GM12873 (cell line): Measurements from ENCODE around the gene SYNE2.

Experiments
- CTCF ChIP-seq: IDR thresholded peaks from 2 replicates; pipeline ENCODE4 v1.5.1; 2012; ENCODE audit warnings: low read depth, mild to moderate bottlenecking, moderate library complexity, low read length, control low read depth; ENCODE audit not compliant: insufficient read depth; ENCODE audit errors: missing control alignments

Gene SYNE2

GRCh38 chr14:64196056-64196455 is 343.3 kb downstream of the SYNE2 start:
- TF ChIP-seq CTCF, result no peak

GRCh38 chr14:64196814-64197411 is 344.1 kb downstream of the SYNE2 start:
- TF ChIP-seq CTCF, result no peak

- no peak for TF ChIP-seq CTCF
Observed at GRCh38 chr14:64197996-64198395, 345.2 kb downstream of the SYNE2 start.

- TF ChIP-seq CTCF, result no peak
Observed at GRCh38 chr14:64198486-64198885, 345.7 kb downstream of the SYNE2 start.

GRCh38 chr14:64200170-64200569 is 347.4 kb downstream of the SYNE2 start:
- TF ChIP-seq CTCF, result no peak

GRCh38 chr14:64201296-64201695 is 348.5 kb downstream of the SYNE2 start:
- no peak for TF ChIP-seq CTCF

- no peak for TF ChIP-seq CTCF
Observed at GRCh38 chr14:64201921-64202545, 349.2 kb downstream of the SYNE2 start.

GRCh38 chr14:64202716-64203115 is 349.9 kb downstream of the SYNE2 start:
- no peak for TF ChIP-seq CTCF
